CD4-positive, alpha-beta T cell treated with Interleukin-4 for 4 hours (primary cell): ENCODE measurements around the gene INCA1.
"Not testable (repeated sequence)": the region's sequence is repeated elsewhere in the genome, so short reads cannot be mapped to it uniquely, and the experiment has no call there.

Experiments
- DNase-seq: peaks from one replicate; pipeline ENCODE4 v3.0.0-alpha.2; 2020

The INCA1 gene, protein sequence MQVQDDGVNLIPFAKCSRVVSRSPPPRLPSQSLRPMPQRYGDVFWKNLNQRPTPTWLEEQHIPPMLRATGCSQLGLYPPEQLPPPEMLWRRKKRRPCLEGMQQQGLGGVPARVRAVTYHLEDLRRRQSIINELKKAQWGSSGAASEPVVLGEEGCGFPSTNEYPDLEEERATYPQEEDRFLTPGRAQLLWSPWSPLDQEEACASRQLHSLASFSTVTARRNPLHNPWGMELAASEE

GRCh38 chr17:4997302-4998026 lies at the start of gene INCA1, which contains the start of gene KIF1C:
Gene INCA1, minus strand, starts transcription at chr17:4997522. Its CDS starts 3,085 bp downstream, at chr17:4994437.
Gene KIF1C, plus strand, starts transcription at chr17:4997950. Its CDS starts 2,297 bp downstream, at chr17:5000247.
- DNase-seq, result peak; percentile 86

- no peak for DNase-seq
Observed at GRCh38 chr17:5045496-5045895, 48.2 kb upstream of the INCA1 start.

- no peak for DNase-seq
Observed at GRCh38 chr17:5044630-5045029, 47.3 kb upstream of the INCA1 start.

DNA sequence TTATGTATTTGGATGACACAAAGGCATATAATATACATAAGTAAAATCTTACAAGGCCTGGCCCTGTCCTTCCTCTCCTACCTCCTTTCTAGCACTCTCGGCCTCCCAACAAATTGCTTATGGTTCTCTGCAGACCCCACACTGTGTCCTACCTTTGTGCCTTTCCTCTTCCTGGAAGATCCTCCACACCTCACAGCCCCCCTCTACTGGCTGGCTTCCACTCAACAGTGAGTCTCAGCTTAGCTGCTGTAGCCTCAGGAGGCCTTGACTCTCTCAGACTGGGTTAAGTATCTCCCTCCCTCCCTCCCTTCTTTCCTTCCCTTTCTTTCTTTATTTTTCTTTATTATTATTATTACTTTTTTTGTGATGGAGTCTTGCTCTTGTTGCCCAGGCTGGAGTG lies 46.2 kb upstream of the INCA1 start:
- DNase-seq, result no peak

GRCh38 chr17:5042157-5043022 lies 45.1 kb upstream of the INCA1 start:
- DNase-seq, result peak; percentile 59

DNA sequence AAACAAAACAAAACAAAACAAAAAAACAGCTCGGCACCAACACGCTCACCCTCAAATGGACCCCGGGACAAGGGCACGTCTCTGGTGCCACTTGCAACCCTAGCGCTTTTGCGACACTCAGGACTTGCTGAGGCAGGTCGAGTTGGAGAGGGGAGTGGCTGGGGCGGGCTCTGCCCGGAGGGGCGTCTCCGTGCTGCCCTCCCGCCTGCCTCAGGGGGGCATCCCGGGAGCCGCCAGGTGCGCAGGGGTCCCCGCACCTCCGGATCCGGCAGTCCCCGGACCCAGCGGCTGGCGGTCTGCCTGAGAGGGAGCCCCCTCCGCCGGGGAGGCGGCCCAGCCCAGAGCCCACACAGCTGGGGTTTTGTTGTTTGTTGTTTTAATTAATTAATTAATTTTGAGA lies 38.0 kb upstream of the INCA1 start, which contains the start of gene SLC52A1:
Gene SLC52A1, minus strand, starts transcription at position 112 of the 400 bp plus-strand sequence. CDS start 820 bp downstream, outside the sequence.
- DNase-seq, result no peak

DNA sequence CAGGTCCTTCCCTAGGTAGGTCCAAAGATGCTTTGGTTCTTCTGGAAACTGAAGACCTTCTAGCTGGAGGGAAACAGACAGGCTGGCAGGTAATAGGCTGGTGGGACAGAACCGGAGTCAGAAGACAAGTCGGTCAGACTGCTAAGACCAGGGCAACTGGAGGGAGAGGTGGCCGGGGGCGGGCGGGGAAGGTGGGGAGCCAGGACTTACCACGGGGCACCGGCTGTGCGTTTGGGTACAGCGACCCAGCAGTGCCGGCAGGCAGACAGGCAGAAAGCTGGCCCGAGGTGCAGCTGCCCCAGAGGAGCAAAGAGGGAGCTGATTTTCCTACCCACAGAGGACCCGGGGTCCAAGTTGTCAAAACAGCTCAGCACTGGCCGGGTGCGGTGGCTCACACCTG lies 37.3 kb upstream of the INCA1 start:
- no peak for DNase-seq

DNA sequence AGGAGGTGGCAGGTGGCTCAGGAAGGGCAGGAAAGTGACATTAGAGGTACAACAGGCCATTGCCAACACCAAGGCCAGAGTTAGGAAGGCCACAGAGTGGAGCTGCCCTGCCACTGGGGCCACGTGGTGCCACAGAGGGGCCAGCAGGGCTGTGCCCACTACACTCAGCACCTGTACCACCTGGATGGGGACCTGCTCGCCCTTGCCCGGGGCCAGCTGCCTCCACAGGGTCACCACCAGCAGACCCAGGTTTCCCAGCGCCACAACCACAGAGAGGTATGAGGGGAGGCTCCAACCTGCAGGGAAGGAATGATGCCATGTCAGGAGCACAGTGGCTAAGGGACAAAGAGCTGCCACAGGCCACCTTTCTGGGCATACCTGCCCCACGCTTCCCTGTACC lies 36.7 kb upstream of the INCA1 start:
- DNase-seq, result no peak

GRCh38 chr17:5033352-5034015 lies 36.2 kb upstream of the INCA1 start:
- no peak for DNase-seq

- no peak for DNase-seq
Observed at GRCh38 chr17:5032865-5033264, 35.5 kb upstream of the INCA1 start.

DNA sequence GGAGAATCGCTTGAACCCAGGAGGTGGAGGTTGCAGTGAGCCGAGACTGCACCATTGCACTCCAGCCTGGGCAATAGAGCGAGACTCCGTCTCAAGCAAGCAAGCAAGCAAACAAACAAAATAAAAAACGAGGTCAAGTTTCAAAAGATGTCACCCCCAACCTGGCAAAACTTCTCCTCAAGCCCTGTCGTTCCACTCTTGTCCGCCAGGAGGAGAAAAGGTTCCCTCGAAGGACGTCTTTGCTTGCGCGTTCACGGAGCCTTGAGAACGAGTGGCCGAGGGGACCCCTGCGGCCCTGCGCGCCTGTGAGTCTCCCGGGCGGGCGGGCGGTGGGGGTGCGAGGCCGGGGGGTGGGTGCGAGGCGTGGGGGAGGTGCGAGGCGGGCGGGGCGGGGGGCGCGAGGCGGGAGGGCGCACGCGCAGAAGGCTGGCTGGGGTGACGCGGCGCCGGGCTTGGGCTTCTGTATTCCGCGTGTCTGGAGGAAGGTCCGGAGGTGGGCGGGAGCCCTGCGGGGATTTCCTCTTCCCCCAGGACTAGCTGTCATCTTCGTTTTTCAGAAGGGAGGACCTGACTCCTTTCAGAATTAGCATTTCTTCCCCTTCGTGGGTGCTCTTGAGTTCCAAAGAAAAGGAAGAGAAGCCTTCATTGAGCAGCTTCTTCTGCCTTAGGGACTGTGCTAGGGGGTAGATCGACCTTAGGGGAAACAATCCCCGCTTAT lies 34.2 kb upstream of the INCA1 start:
- peak; percentile 84 for DNase-seq

GRCh38 chr17:5030168-5030567 lies 32.8 kb upstream of the INCA1 start:
- not testable (repeated sequence) for DNase-seq

GRCh38 chr17:5027916-5028315 lies 30.6 kb upstream of the INCA1 start:
- no peak for DNase-seq

GRCh38 chr17:5027299-5027698 lies 30.0 kb upstream of the INCA1 start:
- no peak for DNase-seq

DNA sequence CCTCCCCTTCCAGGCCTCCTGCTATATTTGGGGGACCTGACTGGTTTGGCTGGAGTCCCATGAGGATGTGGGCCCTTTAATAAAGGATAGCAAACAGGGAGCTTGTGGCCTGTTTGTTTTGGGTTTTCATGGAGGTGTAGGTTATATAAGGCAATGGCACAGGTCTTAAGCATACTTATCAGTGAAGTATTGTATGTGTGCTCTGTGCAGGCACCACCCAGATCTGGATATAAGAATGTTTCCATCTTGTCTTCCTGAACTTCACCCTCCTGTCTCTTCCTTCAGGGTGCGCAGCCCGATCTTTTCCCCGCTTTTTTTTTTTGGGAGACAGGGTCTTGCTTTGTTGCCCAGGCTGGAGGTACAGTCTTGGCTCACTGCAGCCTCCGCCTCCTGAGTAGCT lies 27.3 kb upstream of the INCA1 start:
- DNase-seq, result no peak

GRCh38 chr17:5023588-5024147 lies 26.3 kb upstream of the INCA1 start:
- no peak for DNase-seq

GRCh38 chr17:5022171-5022711 lies 24.9 kb upstream of the INCA1 start:
- DNase-seq, result no peak

GRCh38 chr17:5020502-5021023 lies 23.2 kb upstream of the INCA1 start:
- no peak for DNase-seq

- peak; percentile 31 for DNase-seq
Observed at GRCh38 chr17:5019475-5019956, 22.2 kb upstream of the INCA1 start.

GRCh38 chr17:5014357-5014756 lies 17.0 kb upstream of the INCA1 start:
- no peak for DNase-seq

DNA sequence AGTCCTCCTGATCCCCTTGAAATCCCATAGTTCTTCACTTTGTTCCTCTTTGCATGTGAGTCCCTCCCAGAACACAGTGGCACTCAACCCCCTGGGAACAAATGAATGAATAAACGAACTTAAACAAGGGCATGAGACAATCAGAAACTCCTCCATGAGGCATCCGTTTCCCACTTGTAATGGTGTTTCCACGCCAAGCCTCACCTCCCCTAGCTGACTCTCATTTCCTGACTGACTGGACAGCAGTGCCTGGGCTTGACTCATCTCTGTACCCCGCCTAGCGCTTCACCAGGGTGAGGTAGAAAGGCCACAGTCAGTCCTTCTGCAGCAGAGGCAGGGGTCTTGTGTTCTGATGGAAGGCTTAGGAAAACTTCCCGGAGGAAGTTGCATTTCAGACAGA lies 14.6 kb upstream of the INCA1 start:
- DNase-seq, result no peak
